GM21367 (cell line): ENCODE data around the gene FAM163B.

Experiments
- ATAC-seq: cut with Tn5 transposase; IDR thresholded peaks from one replicate; pipeline ENCODE4 v1.9.1; 2021; ENCODE audit not compliant: unreplicated experiment

Gene FAM163B

GRCh38 chr9:133600739-133601138 lies 8.4 kb downstream of the FAM163B start:
- no peak for ATAC-seq

GRCh38 chr9:133599470-133600173 lies 9.6 kb downstream of the FAM163B start:
- ATAC-seq: no peak

GRCh38 chr9:133598978-133599377 lies 10.2 kb downstream of the FAM163B start:
- no peak for ATAC-seq

- no peak for ATAC-seq
Observed at GRCh38 chr9:133597316-133597957, 11.8 kb downstream of the FAM163B start.

GRCh38 chr9:133595910-133596309 lies 13.3 kb downstream of the FAM163B start:
- no peak for ATAC-seq

GRCh38 chr9:133594310-133594709 lies 14.9 kb downstream of the FAM163B start:
- no peak for ATAC-seq

GRCh38 chr9:133593587-133594253 lies 15.5 kb downstream of the FAM163B start:
- ATAC-seq: no peak

GRCh38 chr9:133592731-133593409 lies 16.3 kb downstream of the FAM163B start:
- no peak for ATAC-seq

- no peak for ATAC-seq
Observed at GRCh38 chr9:133591985-133592384, 17.2 kb downstream of the FAM163B start.

GRCh38 chr9:133591116-133591910 lies 17.9 kb downstream of the FAM163B start:
- ATAC-seq: no peak

GRCh38 chr9:133590231-133590855 lies 18.8 kb downstream of the FAM163B start:
- no peak for ATAC-seq

GRCh38 chr9:133589454-133590227 lies 19.5 kb downstream of the FAM163B start:
- no peak for ATAC-seq

- ATAC-seq: no peak
Observed at GRCh38 chr9:133587466-133587865, 21.7 kb downstream of the FAM163B start.

GRCh38 chr9:133587051-133587450 lies 22.1 kb downstream of the FAM163B start:
- ATAC-seq: no peak

- no peak for ATAC-seq
Observed at GRCh38 chr9:133585481-133586351, 23.5 kb downstream of the FAM163B start.

GRCh38 chr9:133584559-133585476 lies 24.4 kb downstream of the FAM163B start:
- no peak for ATAC-seq

GRCh38 chr9:133584167-133584558 lies 25.0 kb downstream of the FAM163B start:
- ATAC-seq: no peak

GRCh38 chr9:133583586-133583985 lies 25.6 kb downstream of the FAM163B start:
- no peak for ATAC-seq
